ENCODE measurements around the gene SETD2.

Gene SETD2

DNA sequence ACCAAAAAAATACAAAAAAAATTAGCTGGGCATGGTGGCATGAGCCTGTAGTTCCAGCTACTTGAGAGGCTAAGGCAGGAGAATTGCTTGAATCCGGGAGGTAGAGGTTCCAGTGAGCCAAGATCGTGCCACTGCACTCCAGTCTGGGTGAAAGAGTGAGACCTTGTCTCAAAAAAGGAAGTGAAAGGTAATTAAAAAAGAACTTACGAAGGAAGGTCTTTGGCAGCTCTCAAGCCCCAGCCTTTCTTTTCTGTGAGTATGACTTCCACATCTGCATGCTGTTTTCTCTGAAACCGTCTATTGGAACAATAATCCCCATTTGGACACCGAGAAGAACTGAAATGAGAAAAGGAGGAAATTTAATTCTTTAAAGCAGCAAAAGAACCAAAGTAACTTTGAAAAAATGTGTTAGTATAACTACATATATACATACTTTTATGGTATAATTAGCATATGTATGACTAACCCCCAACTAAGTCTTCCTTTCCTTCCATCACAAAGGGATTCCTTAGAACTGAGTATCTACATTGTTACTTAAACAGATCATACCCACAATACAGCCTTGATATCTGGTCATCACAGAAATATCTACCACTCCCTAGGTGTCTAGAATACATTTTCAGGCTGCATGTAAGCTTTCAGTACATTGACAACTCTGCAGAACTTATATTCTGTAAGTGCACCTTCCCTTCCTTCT is 50.1 kb downstream of the SETD2 start:
- Histone ChIP-seq H3K27me3 (ENCODE audit: insufficient read depth, low read length) (no peaks in the 10 kb centered on the region), H3K9me2 (ENCODE audit: low read depth, low read length) (no peaks in the 10 kb centered on the region), H3F3A (ENCODE audit: insufficient read depth, low read length) (no peaks in the 10 kb centered on the region), H2AFZ (ENCODE audit: low read length) (no peak overlapping the region), H3K4me3 (ENCODE audit: low read depth, low read length, poor library complexity, severe bottlenecking) (no peak overlapping the region), H4K20me1 (ENCODE audit: insufficient read depth, low read length) (no peaks in the 10 kb centered on the region), H3K9me3 (ENCODE audit: low read length) (no peaks in the 10 kb centered on the region), H3K79me2 (ENCODE audit: insufficient read depth, low read length) (0 out of 2 replicates have a peak, but pooled peaks cover 3% of the 10 kb centered on the region), H3K9ac (ENCODE audit: low read length) (no peak overlapping the region), H3K4me1 (ENCODE audit: insufficient read depth, low read length, severe bottlenecking) (peaks cover 8% of the 10 kb centered on the region), H3K4me2 (ENCODE audit: low read length) (no peak overlapping the region), H3K36me3 (ENCODE audit: insufficient read depth, low read length) (peaks cover 81% of the 10 kb centered on the region), H3K27ac (ENCODE audit: low read depth, low read length, poor library complexity, severe bottlenecking) (peak overlapping the region; percentile 24)
- TF ChIP-seq EZH2 (IDR thresholded peaks at IDR 0.05; ENCODE audit: borderline replicate concordance, low read length) = no peak
- TF ChIP-seq, protein P1, sequence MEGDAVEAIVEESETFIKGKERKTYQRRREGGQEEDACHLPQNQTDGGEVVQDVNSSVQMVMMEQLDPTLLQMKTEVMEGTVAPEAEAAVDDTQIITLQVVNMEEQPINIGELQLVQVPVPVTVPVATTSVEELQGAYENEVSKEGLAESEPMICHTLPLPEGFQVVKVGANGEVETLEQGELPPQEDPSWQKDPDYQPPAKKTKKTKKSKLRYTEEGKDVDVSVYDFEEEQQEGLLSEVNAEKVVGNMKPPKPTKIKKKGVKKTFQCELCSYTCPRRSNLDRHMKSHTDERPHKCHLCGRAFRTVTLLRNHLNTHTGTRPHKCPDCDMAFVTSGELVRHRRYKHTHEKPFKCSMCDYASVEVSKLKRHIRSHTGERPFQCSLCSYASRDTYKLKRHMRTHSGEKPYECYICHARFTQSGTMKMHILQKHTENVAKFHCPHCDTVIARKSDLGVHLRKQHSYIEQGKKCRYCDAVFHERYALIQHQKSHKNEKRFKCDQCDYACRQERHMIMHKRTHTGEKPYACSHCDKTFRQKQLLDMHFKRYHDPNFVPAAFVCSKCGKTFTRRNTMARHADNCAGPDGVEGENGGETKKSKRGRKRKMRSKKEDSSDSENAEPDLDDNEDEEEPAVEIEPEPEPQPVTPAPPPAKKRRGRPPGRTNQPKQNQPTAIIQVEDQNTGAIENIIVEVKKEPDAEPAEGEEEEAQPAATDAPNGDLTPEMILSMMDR (IDR thresholded peaks at IDR 0.05; ENCODE audit: low read length) = no peak

DNA sequence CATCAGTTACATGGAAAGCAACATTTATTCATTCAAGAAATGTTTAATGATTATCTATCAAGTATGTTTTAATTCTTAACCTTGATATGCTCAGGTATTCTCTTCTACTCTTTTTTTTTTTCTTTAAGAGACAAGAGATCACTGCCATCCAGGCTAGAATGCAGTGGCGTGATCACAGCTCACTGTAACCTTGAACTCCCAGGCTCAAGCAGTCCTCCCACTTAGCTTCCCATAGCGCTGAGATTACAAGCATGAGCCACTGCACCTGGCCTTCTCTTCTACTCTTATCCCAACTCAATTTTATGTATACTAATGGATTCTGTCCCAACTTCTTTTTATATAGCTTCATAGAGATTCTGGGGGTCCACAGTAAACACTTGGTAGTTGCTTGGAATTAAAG is 50.9 kb downstream of the SETD2 start:
- Histone ChIP-seq H2AFZ (ENCODE audit: low read length) (no peak overlapping the region), H3K27me3 (ENCODE audit: insufficient read depth, low read length) (no peaks in the 10 kb centered on the region), H3K9ac (ENCODE audit: low read length) (no peak overlapping the region), H3K36me3 (ENCODE audit: insufficient read depth, low read length) (peaks cover 80% of the 10 kb centered on the region), H3K4me3 (ENCODE audit: low read depth, low read length, poor library complexity, severe bottlenecking) (no peak overlapping the region), H3K4me1 (ENCODE audit: insufficient read depth, low read length, severe bottlenecking) (peaks cover 8% of the 10 kb centered on the region), H4K20me1 (ENCODE audit: insufficient read depth, low read length) (no peaks in the 10 kb centered on the region), H3K9me2 (ENCODE audit: low read depth, low read length) (no peaks in the 10 kb centered on the region), H3K79me2 (ENCODE audit: insufficient read depth, low read length) (0 out of 2 replicates have a peak, but pooled peaks cover 3% of the 10 kb centered on the region), H3K4me2 (ENCODE audit: low read length) (no peak overlapping the region), H3K27ac (ENCODE audit: low read depth, low read length, poor library complexity, severe bottlenecking) (no peak overlapping the region), H3K9me3 (ENCODE audit: low read length) (no peaks in the 10 kb centered on the region), H3F3A (ENCODE audit: insufficient read depth, low read length) (no peaks in the 10 kb centered on the region)
- no peak for TF ChIP-seq EZH2 (IDR thresholded peaks at IDR 0.05; ENCODE audit: borderline replicate concordance, low read length)
- TF ChIP-seq, protein P1 (IDR thresholded peaks at IDR 0.05; ENCODE audit: low read length) = no peak

GRCh38 chr3:47109393-47109792 is 54.5 kb downstream of the SETD2 start:
- Histone ChIP-seq H3K4me3 (ENCODE audit: low read depth, low read length, poor library complexity, severe bottlenecking) (no peak overlapping the region), H3F3A (ENCODE audit: insufficient read depth, low read length) (no peaks in the 10 kb centered on the region), H3K27ac (ENCODE audit: low read depth, low read length, poor library complexity, severe bottlenecking) (no peak overlapping the region), H3K9ac (ENCODE audit: low read length) (no peak overlapping the region), H3K27me3 (ENCODE audit: insufficient read depth, low read length) (no peaks in the 10 kb centered on the region), H3K79me2 (ENCODE audit: insufficient read depth, low read length) (no peaks in the 10 kb centered on the region), H4K20me1 (ENCODE audit: insufficient read depth, low read length) (no peaks in the 10 kb centered on the region), H3K36me3 (ENCODE audit: insufficient read depth, low read length) (peaks cover 71% of the 10 kb centered on the region), H3K9me2 (ENCODE audit: low read depth, low read length) (no peaks in the 10 kb centered on the region), H3K4me1 (ENCODE audit: insufficient read depth, low read length, severe bottlenecking) (peaks cover 8% of the 10 kb centered on the region), H3K4me2 (ENCODE audit: low read length) (no peak overlapping the region), H2AFZ (ENCODE audit: low read length) (no peak overlapping the region), H3K9me3 (ENCODE audit: low read length) (no peaks in the 10 kb centered on the region)
- TF ChIP-seq EZH2 (IDR thresholded peaks at IDR 0.05; ENCODE audit: borderline replicate concordance, low read length) = no peak
- TF ChIP-seq, protein P1 (IDR thresholded peaks at IDR 0.05; ENCODE audit: low read length) = no peak

All from OCI-LY1 (cell line).